Activated T-helper 17 cell treated with anti-CD3 and anti-CD28 coated beads, Interleukin-2, amount 50 U/mL, for 72 hours (primary cell): Measurements from ENCODE around the gene UNC13C. TPM values are rescaled to one million over a fixed set of nuclear protein-coding genes. Genes with fewer than 3 reads are reported as not detected.

Source experiments
- ATAC-seq: fragments of 150-1000 bp; cut with Tn5 transposase; replicated peaks from 2 replicates; pipeline ENCODE4 v1.10.0; 2021; ENCODE audit warnings: mild to moderate bottlenecking, moderate library complexity
- H3K27ac Mint-ChIP-seq: one replicate; pipeline ENCODE4 v1.8.0; 2022; ENCODE audit warnings: mixed read lengths
- H3K27me3 Mint-ChIP-seq: one replicate; pipeline ENCODE4 v1.8.0; 2022; ENCODE audit warnings: mixed read lengths
- H3K36me3 Mint-ChIP-seq: one replicate; pipeline ENCODE4 v1.8.0; 2022; ENCODE audit warnings: low read depth, mild to moderate bottlenecking, mixed read lengths
- H3K4me1 Mint-ChIP-seq: one replicate; pipeline ENCODE4 v1.8.0; 2022; ENCODE audit warnings: mixed read lengths
- H3K4me3 Mint-ChIP-seq: one replicate; pipeline ENCODE4 v1.8.0; 2022; ENCODE audit warnings: mild to moderate bottlenecking, mixed read lengths
- H3K9me3 Mint-ChIP-seq: one replicate; pipeline ENCODE4 v1.8.0; 2022; ENCODE audit warnings: mixed read lengths
- total RNA-seq, 2 donors: library from RNA; stranded (reverse); gene quantifications; one replicate each; pipeline ENCODE4 v1.2.3, GENCODE V29; 2022

The UNC13C gene
- total RNA-seq, 2 donors from 2014 or later: not detected

- H3K4me1 Mint-ChIP-seq: no peaks in the 10 kb centered on the region
- H3K27ac Mint-ChIP-seq: no peak overlapping the region
- no peak for ATAC-seq
- H3K9me3 Mint-ChIP-seq: peaks cover 2% of the 10 kb centered on the region
- H3K36me3 Mint-ChIP-seq: no peaks in the 10 kb centered on the region
- H3K27me3 Mint-ChIP-seq: peaks cover 3% of the 10 kb centered on the region
- no peak overlapping the region for H3K4me3 Mint-ChIP-seq
These were observed 67.2 kb downstream of the UNC13C start for GRCh38 chr15:54045397-54045796.

GRCh38 chr15:54046093-54046492 is 67.9 kb downstream of the UNC13C start:
- Mint-ChIP-seq H3K27me3 (peaks cover 3% of the 10 kb centered on the region), H3K9me3 (peaks cover 4% of the 10 kb centered on the region), H3K4me3 (no peak overlapping the region), H3K4me1 (no peaks in the 10 kb centered on the region), H3K36me3 (no peaks in the 10 kb centered on the region), H3K27ac (no peak overlapping the region)
- ATAC-seq: no peak

GRCh38 chr15:54064365-54064764 is 86.1 kb downstream of the UNC13C start:
- Mint-ChIP-seq H3K9me3 (peaks cover 4% of the 10 kb centered on the region), H3K4me3 (no peak overlapping the region), H3K27me3 (no peaks in the 10 kb centered on the region), H3K36me3 (no peaks in the 10 kb centered on the region), H3K4me1 (no peaks in the 10 kb centered on the region), H3K27ac (no peak overlapping the region)
- no peak for ATAC-seq

- H3K4me3 Mint-ChIP-seq: no peak overlapping the region
- H3K9me3 Mint-ChIP-seq: peaks cover 2% of the 10 kb centered on the region
- ATAC-seq: no peak
- no peaks in the 10 kb centered on the region for H3K4me1 Mint-ChIP-seq
- H3K27me3 Mint-ChIP-seq: no peaks in the 10 kb centered on the region
- H3K36me3 Mint-ChIP-seq: no peaks in the 10 kb centered on the region
- H3K27ac Mint-ChIP-seq: no peak overlapping the region
These were observed 88.2 kb downstream of the UNC13C start for GRCh38 chr15:54066403-54066802.

- H3K4me3 Mint-ChIP-seq: no peak overlapping the region
- no peaks in the 10 kb centered on the region for H3K9me3 Mint-ChIP-seq
- no peak overlapping the region for H3K27ac Mint-ChIP-seq
- H3K4me1 Mint-ChIP-seq: no peaks in the 10 kb centered on the region
- ATAC-seq: no peak
- no peaks in the 10 kb centered on the region for H3K36me3 Mint-ChIP-seq
- peaks cover 19% of the 10 kb centered on the region for H3K27me3 Mint-ChIP-seq
These were observed 104.7 kb downstream of the UNC13C start for GRCh38 chr15:54082836-54083492.

GRCh38 chr15:54083501-54083900 is 105.3 kb downstream of the UNC13C start:
- no peak overlapping the region for H3K4me3 Mint-ChIP-seq
- H3K27ac Mint-ChIP-seq: no peak overlapping the region
- H3K27me3 Mint-ChIP-seq: peaks cover 21% of the 10 kb centered on the region
- H3K4me1 Mint-ChIP-seq: no peaks in the 10 kb centered on the region
- H3K36me3 Mint-ChIP-seq: no peaks in the 10 kb centered on the region
- no peaks in the 10 kb centered on the region for H3K9me3 Mint-ChIP-seq
- ATAC-seq: no peak

- peaks cover 23% of the 10 kb centered on the region for H3K27me3 Mint-ChIP-seq
- no peaks in the 10 kb centered on the region for H3K9me3 Mint-ChIP-seq
- no peak for ATAC-seq
- H3K36me3 Mint-ChIP-seq: no peaks in the 10 kb centered on the region
- no peak overlapping the region for H3K27ac Mint-ChIP-seq
- no peaks in the 10 kb centered on the region for H3K4me1 Mint-ChIP-seq
- no peak overlapping the region for H3K4me3 Mint-ChIP-seq
These were observed 105.8 kb downstream of the UNC13C start for GRCh38 chr15:54083991-54084390.

- H3K4me1 Mint-ChIP-seq: no peaks in the 10 kb centered on the region
- peaks cover 8% of the 10 kb centered on the region for H3K27me3 Mint-ChIP-seq
- ATAC-seq: no peak
- H3K27ac Mint-ChIP-seq: no peak overlapping the region
- no peaks in the 10 kb centered on the region for H3K9me3 Mint-ChIP-seq
- H3K4me3 Mint-ChIP-seq: no peak overlapping the region
- H3K36me3 Mint-ChIP-seq: no peaks in the 10 kb centered on the region
These were observed 110.6 kb downstream of the UNC13C start for GRCh38 chr15:54088837-54089236.

GRCh38 chr15:54089776-54090175 is 111.5 kb downstream of the UNC13C start:
- no peak for ATAC-seq
- no peaks in the 10 kb centered on the region for H3K36me3 Mint-ChIP-seq

GRCh38 chr15:54091651-54092050 is 113.4 kb downstream of the UNC13C start:
- Mint-ChIP-seq H3K27me3 (peaks cover 14% of the 10 kb centered on the region), H3K9me3 (no peaks in the 10 kb centered on the region), H3K4me3 (no peak overlapping the region), H3K27ac (no peak overlapping the region), H3K4me1 (no peaks in the 10 kb centered on the region), H3K36me3 (no peaks in the 10 kb centered on the region)
- ATAC-seq: no peak

More at GRCh38 chr15:54089776-54090175, 111.5 kb downstream of the UNC13C start:
- H3K4me1 Mint-ChIP-seq: no peaks in the 10 kb centered on the region
- no peak overlapping the region for H3K27ac Mint-ChIP-seq
- no peak overlapping the region for H3K4me3 Mint-ChIP-seq
- H3K27me3 Mint-ChIP-seq: peaks cover 10% of the 10 kb centered on the region
- H3K9me3 Mint-ChIP-seq: no peaks in the 10 kb centered on the region

- Mint-ChIP-seq H3K36me3 (no peaks in the 10 kb centered on the region), H3K4me1 (no peaks in the 10 kb centered on the region), H3K4me3 (no peak overlapping the region), H3K27ac (no peak overlapping the region), H3K9me3 (no peaks in the 10 kb centered on the region), H3K27me3 (peaks cover 13% of the 10 kb centered on the region)
- ATAC-seq: no peak
These were observed 116.4 kb downstream of the UNC13C start for GRCh38 chr15:54094661-54095060.

GRCh38 chr15:54097019-54097418 is 118.8 kb downstream of the UNC13C start:
- Mint-ChIP-seq H3K4me3 (no peak overlapping the region), H3K9me3 (no peaks in the 10 kb centered on the region), H3K4me1 (no peaks in the 10 kb centered on the region), H3K36me3 (no peaks in the 10 kb centered on the region), H3K27me3 (peaks cover 13% of the 10 kb centered on the region), H3K27ac (no peak overlapping the region)
- no peak for ATAC-seq

- ATAC-seq: no peak
These were observed 120.8 kb downstream of the UNC13C start for GRCh38 chr15:54099010-54099409.

GRCh38 chr15:54101664-54102270 is 123.5 kb downstream of the UNC13C start:
- Mint-ChIP-seq H3K9me3 (no peaks in the 10 kb centered on the region), H3K27me3 (peaks cover 6% of the 10 kb centered on the region), H3K4me1 (no peaks in the 10 kb centered on the region), H3K27ac (no peak overlapping the region), H3K36me3 (no peaks in the 10 kb centered on the region), H3K4me3 (no peak overlapping the region)
- ATAC-seq: no peak

More at GRCh38 chr15:54099010-54099409, 120.8 kb downstream of the UNC13C start:
- Mint-ChIP-seq H3K27me3 (peaks cover 15% of the 10 kb centered on the region), H3K9me3 (no peaks in the 10 kb centered on the region), H3K36me3 (no peaks in the 10 kb centered on the region), H3K27ac (no peak overlapping the region), H3K4me3 (no peak overlapping the region), H3K4me1 (no peaks in the 10 kb centered on the region)

- Mint-ChIP-seq H3K36me3 (no peaks in the 10 kb centered on the region), H3K27ac (no peak overlapping the region), H3K4me1 (no peaks in the 10 kb centered on the region), H3K4me3 (no peak overlapping the region), H3K9me3 (no peaks in the 10 kb centered on the region), H3K27me3 (peaks cover 6% of the 10 kb centered on the region)
- no peak for ATAC-seq
These were observed 124.5 kb downstream of the UNC13C start for GRCh38 chr15:54102704-54103103.
